Mesenchymal stem cell (in vitro differentiated cells and primary cell): ENCODE data around the gene SCPEP1.

Source experiments
- DNase-seq: peaks from one replicate; pipeline ENCODE4 v3.0.0-alpha.2; 2013
- H2AFZ ChIP-seq: one replicate; pipeline ENCODE4 v1.6.1; 2013; ENCODE audit warnings: low read depth, mild to moderate bottlenecking, control low read depth, inconsistent platforms, low read length, moderate library complexity
- H2AK5ac ChIP-seq: 2 replicates; pipeline ENCODE4 v1.6.1; 2013; ENCODE audit warnings: low read length, moderate library complexity, mild to moderate bottlenecking, inconsistent platforms; ENCODE audit not compliant: severe bottlenecking
- H2BK120ac ChIP-seq: one replicate; pipeline ENCODE4 v1.6.1; 2013; ENCODE audit warnings: low read depth, mild to moderate bottlenecking, inconsistent platforms, low read length, moderate library complexity
- H2BK12ac ChIP-seq, 2 experiments: one replicate each; pipeline ENCODE4 v1.6.1; 2013; ENCODE audit warnings: inconsistent platforms in 2 of 2, low read length in 2 of 2, mild to moderate bottlenecking in 2 of 2, moderate library complexity in 2 of 2, control low read depth in 1 of 2
- H2BK15ac ChIP-seq: one replicate; pipeline ENCODE4 v1.6.1; 2013; ENCODE audit warnings: mild to moderate bottlenecking, low read depth, inconsistent platforms; ENCODE audit not compliant: poor library complexity, severe bottlenecking
- H2BK5ac ChIP-seq: 2 replicates; pipeline ENCODE4 v1.6.1; 2013; ENCODE audit warnings: low read depth, mild to moderate bottlenecking, low read length, control low read depth, inconsistent platforms; ENCODE audit not compliant: poor library complexity, severe bottlenecking
- H3K14ac ChIP-seq, 2 experiments: one replicate each; pipeline ENCODE4 v1.6.1; 2013; ENCODE audit warnings: inconsistent platforms in 2 of 2, low read length in 2 of 2, control low read depth in 1 of 2, mild to moderate bottlenecking in 1 of 2, moderate library complexity in 1 of 2
- H3K18ac ChIP-seq, 2 experiments: one replicate each; pipeline ENCODE4 v1.6.1; 2013; ENCODE audit warnings: inconsistent platforms in 2 of 2, low read length in 2 of 2, control low read depth in 1 of 2, low read depth in 1 of 2, mild to moderate bottlenecking in 1 of 2
- H3K23ac ChIP-seq, 2 experiments: one replicate each; pipeline ENCODE4 v1.6.1; 2013; ENCODE audit warnings: inconsistent platforms in 2 of 2, low read length in 2 of 2, mild to moderate bottlenecking in 2 of 2, moderate library complexity in 2 of 2, control low read depth in 1 of 2
- H3K27ac ChIP-seq: 2 replicates; pipeline ENCODE4 v1.5.1; 2013; ENCODE audit warnings: mild to moderate bottlenecking, moderate library complexity, low read length, control low read depth, inconsistent platforms; ENCODE audit not compliant: poor library complexity, severe bottlenecking
- H3K27me3 ChIP-seq, 2 experiments: 2 replicates each; pipeline versions ENCODE4 v1.6.1 to v1.7.0; 2013; ENCODE audit warnings: low read length in 2 of 2, mild to moderate bottlenecking in 2 of 2, moderate library complexity in 2 of 2, control low read depth in 1 of 2, inconsistent platforms in 1 of 2; ENCODE audit not compliant: control insufficient read depth in 1 of 2, insufficient read depth in 1 of 2
- H3K36me3 ChIP-seq, 2 experiments: 2 replicates each; pipeline versions ENCODE4 v1.6.1 to v1.7.0; 2013; ENCODE audit warnings: low read length in 2 of 2, control low read depth in 1 of 2, inconsistent platforms in 1 of 2, low read depth in 1 of 2, mild to moderate bottlenecking in 1 of 2; ENCODE audit not compliant: insufficient read depth in 2 of 2, control insufficient read depth in 1 of 2
- H3K4ac ChIP-seq, 2 experiments: one replicate each; pipeline ENCODE4 v1.6.1; 2013; ENCODE audit warnings: inconsistent platforms in 2 of 2, low read length in 2 of 2, mild to moderate bottlenecking in 2 of 2, moderate library complexity in 2 of 2, control low read depth in 1 of 2, low read depth in 1 of 2
- H3K4me1 ChIP-seq: 2 replicates; pipeline ENCODE4 v1.6.1; 2013; ENCODE audit warnings: low read depth, low read length, control low read depth; ENCODE audit not compliant: control insufficient read depth, insufficient read depth
- H3K4me2 ChIP-seq: 2 replicates; pipeline ENCODE4 v1.6.1; 2013; ENCODE audit warnings: low read length, mild to moderate bottlenecking, inconsistent platforms; ENCODE audit not compliant: poor library complexity, severe bottlenecking
- H3K4me3 ChIP-seq, 2 experiments: 2 replicates each; pipeline versions ENCODE4 v1.5.1 to v1.7.0; 2013; ENCODE audit warnings: low read length in 2 of 2, mild to moderate bottlenecking in 2 of 2, control low read depth in 1 of 2, low read depth in 1 of 2; ENCODE audit not compliant: insufficient read depth in 1 of 2
- H3K79me1 ChIP-seq: replicated peaks from 2 replicates; pipeline ENCODE4 v1.6.1; 2013; ENCODE audit warnings: mild to moderate bottlenecking, control low read depth, low read length, inconsistent platforms; ENCODE audit not compliant: poor library complexity, severe bottlenecking
- H3K9ac ChIP-seq: 2 replicates; pipeline ENCODE4 v1.7.0; 2013; ENCODE audit warnings: mild to moderate bottlenecking, low read length, moderate library complexity
- H3K9me3 ChIP-seq: 2 replicates; pipeline ENCODE4 v1.7.0; 2013; ENCODE audit warnings: mild to moderate bottlenecking, low read length; ENCODE audit not compliant: control insufficient read depth
- H4K8ac ChIP-seq: one replicate; pipeline ENCODE4 v1.6.1; 2013; ENCODE audit warnings: inconsistent platforms, mild to moderate bottlenecking, low read length, moderate library complexity
- H4K91ac ChIP-seq: one replicate; pipeline ENCODE4 v1.6.1; 2013; ENCODE audit warnings: mild to moderate bottlenecking, low read length, inconsistent platforms
- WGBS: methylation state at CpG from one replicate; pipeline ENCODE4 v1.1.7; 2013; ENCODE audit warnings: mixed read lengths; 5-methylcytosine and 5-hydroxymethylcytosine counted together

SCPEP1 gene

GRCh38 chr17:57001541-57001940, 23.6 kb downstream of the SCPEP1 start:
- 88% methylated on average over 7 of the region's 7 CpGs for WGBS
- peaks cover 7 to 84% of the 10 kb centered on the region in 2 experiments for H3K36me3 ChIP-seq
- no peak overlapping the region for H2BK12ac ChIP-seq
- H3K23ac ChIP-seq, result no peak overlapping the region
- DNase-seq, result no peak
- no peak overlapping the region for H3K27ac ChIP-seq
- H3K4me3 ChIP-seq, result no peak overlapping the region
- no peak overlapping the region for H3K9ac ChIP-seq
- no peaks in the 10 kb centered on the region for H3K4me1 ChIP-seq
- no peak overlapping the region for H4K8ac ChIP-seq
- no peaks in the 10 kb centered on the region for H3K9me3 ChIP-seq
- no peak overlapping the region for H2BK120ac ChIP-seq
- no peaks in the 10 kb centered on the region for H3K79me1 ChIP-seq
- H2AK5ac ChIP-seq, result no peak overlapping the region
- no peak overlapping the region for H2BK5ac ChIP-seq
- no peak overlapping the region for H2AFZ ChIP-seq
- no peaks in the 10 kb centered on the region for H3K27me3 ChIP-seq
- no peak overlapping the region for H3K4ac ChIP-seq
- H3K18ac ChIP-seq, result no peak overlapping the region
- no peak overlapping the region for H3K4me2 ChIP-seq
- H2BK15ac ChIP-seq, result no peak overlapping the region
- no peak overlapping the region for H4K91ac ChIP-seq
- no peak overlapping the region for H3K14ac ChIP-seq

DNA sequence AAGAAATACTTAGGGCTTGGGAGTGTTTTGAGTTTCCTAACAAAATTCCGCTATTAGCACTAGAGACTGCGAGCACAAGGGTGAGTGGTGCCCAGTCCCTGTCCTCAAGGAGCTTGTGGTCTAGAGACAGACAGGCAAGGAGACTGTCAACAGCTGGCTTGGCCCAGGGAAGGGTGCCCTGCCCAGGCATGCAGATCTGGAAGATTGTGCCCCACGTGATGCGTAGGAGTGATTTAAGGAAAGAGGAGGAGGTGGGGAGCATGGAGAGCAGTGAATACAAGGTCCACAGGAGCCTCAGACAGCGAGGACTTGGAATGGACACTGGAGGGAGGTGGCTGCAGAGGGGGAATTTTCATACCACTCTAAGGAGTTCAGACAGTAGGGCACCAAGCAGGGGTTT, 25.0 kb downstream of the SCPEP1 start:
- H3K27me3 ChIP-seq, result no peaks in the 10 kb centered on the region
- no peak overlapping the region for H3K18ac ChIP-seq
- no peak overlapping the region for H3K27ac ChIP-seq

DNA sequence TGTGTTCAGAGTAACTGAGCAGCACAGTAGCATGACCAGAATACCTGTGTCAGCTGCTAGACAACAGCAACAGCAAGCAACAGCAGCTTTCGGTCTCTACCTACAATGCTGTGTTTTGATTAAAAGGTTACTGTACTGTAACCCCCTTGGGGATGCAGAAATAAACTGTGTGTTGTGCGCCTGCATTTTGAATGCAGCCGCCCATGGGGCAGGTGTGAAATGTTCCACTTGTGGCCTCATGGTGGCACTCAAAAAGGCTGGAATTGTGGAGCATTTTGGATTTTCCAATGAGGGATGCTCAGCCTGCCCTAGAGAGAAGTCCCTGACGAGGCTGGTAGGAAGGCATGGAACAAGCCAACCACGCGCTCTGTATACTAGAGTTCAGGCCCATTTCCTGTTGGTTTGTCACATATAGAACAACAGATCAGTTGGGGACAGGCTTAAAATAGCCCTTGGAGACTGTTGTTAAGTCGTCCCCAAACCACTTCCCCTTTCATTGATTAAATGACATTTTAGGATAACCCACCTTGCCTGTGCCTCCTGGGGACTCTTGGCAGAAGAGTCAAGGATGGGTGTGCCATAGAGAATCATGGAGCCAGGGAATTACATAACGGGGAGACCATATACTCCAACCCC, 27.1 kb downstream of the SCPEP1 start:
- Histone ChIP-seq H3K36me3 (peaks cover 6 to 65% of the 10 kb centered on the region in 2 experiments), H2AK5ac (no peak overlapping the region), H2BK120ac (no peak overlapping the region), H2AFZ (peak overlapping the region; percentile 14), H2BK15ac (no peak overlapping the region), H3K79me1 (no peaks in the 10 kb centered on the region), H2BK5ac (no peak overlapping the region), H4K91ac (no peak overlapping the region), H4K8ac (no peak overlapping the region), H3K27me3 (peaks cover 0 to 5% of the 10 kb centered on the region in 2 experiments), H3K4me2 (no peak overlapping the region), H3K14ac (no peak overlapping the region), H3K9ac (no peak overlapping the region), H3K4ac (no peak overlapping the region), H2BK12ac (no peak overlapping the region), H3K9me3 (no peaks in the 10 kb centered on the region), H3K4me1 (no peaks in the 10 kb centered on the region), H3K4me3 (no peak overlapping the region), H3K27ac (no peak overlapping the region), H3K18ac (no peak overlapping the region), H3K23ac (no peak overlapping the region)
- no peak for DNase-seq
- 93% methylated on average over 7 of the region's 8 CpGs for WGBS

More for the DNA sequence above, 25.0 kb downstream of the SCPEP1 start:
- no peak for DNase-seq
- Histone ChIP-seq H3K9me3 (no peaks in the 10 kb centered on the region), H3K14ac (no peak overlapping the region), H4K8ac (no peak overlapping the region), H3K36me3 (peaks cover 6 to 79% of the 10 kb centered on the region in 2 experiments), H3K79me1 (no peaks in the 10 kb centered on the region), H2AK5ac (no peak overlapping the region), H3K4me1 (no peaks in the 10 kb centered on the region), H3K9ac (no peak overlapping the region), H4K91ac (no peak overlapping the region), H3K4me3 (no peak overlapping the region), H3K4me2 (no peak overlapping the region), H2BK5ac (no peak overlapping the region), H3K23ac (no peak overlapping the region), H2BK120ac (no peak overlapping the region), H3K4ac (no peak overlapping the region), H2AFZ (no peak overlapping the region), H2BK15ac (no peak overlapping the region), H2BK12ac (no peak overlapping the region)
- 96% methylated on average over 5 of the region's 5 CpGs for WGBS

DNA sequence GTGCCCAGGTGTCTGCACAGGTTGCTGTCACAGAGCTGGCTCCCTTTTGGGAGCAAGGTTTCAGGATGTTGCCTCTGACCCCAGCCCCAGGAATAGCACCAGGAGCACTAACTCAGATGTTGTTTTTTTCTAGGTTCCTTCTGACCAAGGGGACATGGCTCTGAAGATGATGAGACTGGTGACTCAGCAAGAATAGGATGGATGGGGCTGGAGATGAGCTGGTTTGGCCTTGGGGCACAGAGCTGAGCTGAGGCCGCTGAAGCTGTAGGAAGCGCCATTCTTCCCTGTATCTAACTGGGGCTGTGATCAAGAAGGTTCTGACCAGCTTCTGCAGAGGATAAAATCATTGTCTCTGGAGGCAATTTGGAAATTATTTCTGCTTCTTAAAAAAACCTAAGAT, 28.1 kb downstream of the SCPEP1 start:
- Histone ChIP-seq H2BK15ac (no peak overlapping the region), H3K4me2 (no peak overlapping the region), H3K79me1 (no peaks in the 10 kb centered on the region), H2BK12ac (no peak overlapping the region), H4K8ac (no peak overlapping the region), H4K91ac (no peak overlapping the region), H3K9ac (no peak overlapping the region), H3K14ac (no peak overlapping the region), H3K4me3 (no peak overlapping the region), H3K27ac (no peak overlapping the region), H2BK5ac (no peak overlapping the region), H3K4me1 (no peaks in the 10 kb centered on the region), H2BK120ac (no peak overlapping the region), H3K36me3 (peaks cover 6 to 56% of the 10 kb centered on the region in 2 experiments), H2AK5ac (no peak overlapping the region), H3K18ac (no peak overlapping the region), H3K9me3 (no peaks in the 10 kb centered on the region), H3K27me3 (peaks cover 0 to 5% of the 10 kb centered on the region in 2 experiments), H3K4ac (no peak overlapping the region), H2AFZ (no peak overlapping the region), H3K23ac (no peak overlapping the region)
- DNase-seq, result no peak
- 100% methylated on average over 2 of the region's 2 CpGs for WGBS
